ENCODE data around the gene BCAS3.
A peak's percentile ranks its signal among the peaks of the same experiment; 100 is the strongest.
"Not testable (repeated sequence)": the region's sequence is repeated elsewhere in the genome, so short reads cannot be mapped to it uniquely, and the experiment has no call there.

The BCAS3 gene

GRCh38 chr17:60677308-60678117 lies at the start of gene BCAS3:
Gene BCAS3, plus strand, starts transcription at chr17:60677851.
- peak; percentile 99 for DNase-seq (ENCODE audit: low spot score)

- DNase-seq (ENCODE audit: low spot score): no peak
Measured at GRCh38 chr17:60628252-60628889, 49.3 kb upstream of the BCAS3 start.

DNA sequence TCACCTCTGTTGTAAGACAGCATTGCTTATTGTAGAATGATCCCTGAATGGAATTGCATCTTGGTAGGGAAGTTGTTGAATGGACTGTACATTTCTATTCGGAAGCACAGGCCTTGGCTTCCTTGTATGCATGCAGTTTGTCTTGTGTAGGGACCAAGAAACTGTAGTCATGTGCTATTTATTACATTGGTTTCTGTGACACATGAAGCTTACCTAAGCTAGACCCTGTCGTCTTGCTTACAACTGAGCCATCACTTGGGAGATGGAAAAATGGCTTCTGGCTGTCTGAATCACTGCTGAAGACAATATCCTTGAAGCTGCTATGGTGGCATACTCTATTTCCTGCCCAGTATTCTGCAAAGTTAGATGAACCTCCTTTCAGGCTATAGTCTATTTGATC lies 48.5 kb upstream of the BCAS3 start:
- no peak for DNase-seq (ENCODE audit: low spot score)

- peak; percentile 67 for DNase-seq (ENCODE audit: low spot score)
Measured at GRCh38 chr17:60630352-60630751, 47.3 kb upstream of the BCAS3 start.

GRCh38 chr17:60631119-60631518 lies 46.5 kb upstream of the BCAS3 start:
- DNase-seq (ENCODE audit: low spot score): no peak

DNA sequence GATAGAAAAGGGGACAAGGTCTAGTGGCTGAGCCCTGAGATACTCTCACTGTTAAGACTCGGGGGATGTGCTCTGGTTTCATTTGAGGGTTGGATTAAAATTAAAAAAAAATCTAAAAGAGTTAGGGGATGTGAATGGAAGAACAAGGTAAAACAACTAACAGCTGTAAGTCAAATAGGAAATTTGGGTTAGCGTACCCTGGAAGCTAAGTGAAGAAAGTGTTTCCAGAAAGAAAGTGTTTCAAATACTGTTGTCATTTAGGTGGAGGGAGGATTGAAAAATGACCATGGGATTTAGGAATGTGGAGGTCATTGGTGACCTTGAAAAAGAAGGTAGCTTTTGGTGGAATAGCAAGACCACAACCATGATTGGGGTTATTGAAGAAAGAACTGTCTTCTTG lies 40.0 kb upstream of the BCAS3 start:
- DNase-seq (ENCODE audit: low spot score): no peak

GRCh38 chr17:60639019-60639330 lies 38.7 kb upstream of the BCAS3 start:
- no peak for DNase-seq (ENCODE audit: low spot score)

DNA sequence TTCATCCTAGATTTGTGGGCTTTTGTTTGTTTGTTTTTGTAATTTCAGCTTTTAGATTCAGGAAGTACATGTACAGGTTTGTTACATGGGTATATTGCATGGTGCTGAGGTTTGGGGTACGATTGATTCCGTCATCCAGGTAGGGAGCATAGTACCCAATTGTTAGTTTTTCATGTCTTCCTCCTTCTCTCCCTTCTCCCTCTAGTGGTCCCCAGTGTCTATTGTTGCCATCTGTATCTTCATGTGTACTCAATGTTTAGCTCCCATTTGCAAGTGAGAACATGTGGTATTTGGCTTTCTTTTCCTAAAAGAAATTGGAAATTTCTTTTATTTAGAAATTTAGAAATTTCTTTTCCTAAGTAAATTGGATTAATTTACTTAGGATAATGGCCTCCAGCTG lies 37.1 kb upstream of the BCAS3 start:
- no peak for DNase-seq (ENCODE audit: low spot score)

- DNase-seq (ENCODE audit: low spot score): no peak
Measured at GRCh38 chr17:60641126-60641525, 36.5 kb upstream of the BCAS3 start.

- DNase-seq (ENCODE audit: low spot score): peak; percentile 81
Measured at GRCh38 chr17:60641810-60642220, 35.8 kb upstream of the BCAS3 start.

- DNase-seq (ENCODE audit: low spot score): no peak
Measured at GRCh38 chr17:60645918-60646523, 31.6 kb upstream of the BCAS3 start.

DNA sequence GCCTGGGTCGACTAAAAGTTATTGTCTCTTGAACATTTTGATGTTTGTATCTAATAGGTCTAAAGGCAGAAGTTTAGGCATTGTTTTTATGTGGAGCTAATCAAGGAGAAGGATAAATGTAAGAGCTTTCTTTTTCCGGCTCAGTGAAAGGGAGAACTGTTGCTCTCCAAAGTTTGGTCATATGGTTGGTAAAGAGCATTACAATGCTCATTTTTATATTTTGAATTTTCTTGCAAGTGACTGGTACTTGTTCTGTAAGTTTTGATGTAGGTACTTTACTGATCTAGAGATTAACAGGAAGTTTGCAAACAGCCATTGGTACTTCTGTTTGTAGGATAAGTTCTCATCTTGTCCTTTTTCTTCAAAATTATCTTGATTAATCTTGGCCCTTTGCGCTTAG lies 30.9 kb upstream of the BCAS3 start:
- no peak for DNase-seq (ENCODE audit: low spot score)

DNA sequence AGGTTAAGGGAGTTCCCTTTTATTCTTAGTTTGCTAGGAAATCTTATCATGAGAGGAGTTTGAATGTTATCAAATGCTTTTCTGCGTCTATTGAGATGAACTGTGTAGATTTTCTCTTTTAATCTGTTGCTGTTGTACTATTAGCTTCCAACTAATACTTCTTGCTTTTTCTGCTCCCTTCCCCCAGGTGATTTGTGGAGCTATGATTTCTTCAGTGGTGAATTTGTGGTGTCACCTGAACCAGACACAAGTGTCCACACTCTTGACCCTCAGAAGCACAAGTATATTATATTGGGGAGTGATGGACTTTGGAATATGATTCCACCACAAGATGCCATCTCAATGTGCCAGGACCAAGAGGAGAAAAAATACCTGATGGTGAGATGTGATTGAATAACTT lies 29.9 kb upstream of the BCAS3 start:
- DNase-seq (ENCODE audit: low spot score): no peak

DNA sequence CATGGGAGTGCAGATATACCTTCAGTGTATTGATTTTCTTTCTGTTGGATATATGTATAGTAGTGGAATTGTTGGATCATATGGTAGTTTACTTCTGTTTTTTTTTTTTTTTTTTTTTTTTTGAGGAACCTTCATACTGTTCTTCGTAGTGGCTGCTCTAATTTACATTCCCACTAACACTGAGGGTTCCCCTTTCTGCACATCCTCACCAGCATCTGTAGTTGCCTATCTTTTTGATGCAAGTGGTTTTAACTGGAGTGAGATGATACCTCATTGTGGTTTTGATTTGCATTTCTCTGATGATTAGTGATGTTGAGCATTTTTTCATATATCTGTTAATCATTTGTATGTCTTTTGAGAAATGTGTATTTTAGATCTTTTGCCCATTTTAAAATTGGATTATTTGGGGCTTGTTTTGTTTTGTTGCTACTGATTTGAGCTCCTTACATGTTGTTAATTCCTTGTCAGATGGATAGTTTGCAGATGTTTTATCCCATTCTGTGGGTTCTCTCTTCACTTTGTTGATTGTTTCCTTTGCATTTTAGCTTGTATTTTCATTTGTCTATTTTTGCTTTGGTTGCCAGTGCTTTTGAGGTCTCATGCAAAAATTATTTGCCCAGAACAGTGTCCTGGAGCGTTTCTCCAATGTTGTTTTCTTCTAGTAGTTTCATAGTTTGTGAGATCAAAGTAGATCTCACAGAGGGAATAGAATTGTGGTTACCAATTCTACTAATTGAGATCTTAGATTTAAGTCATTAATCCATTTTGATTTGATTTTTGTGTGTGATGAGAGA lies 25.0 kb upstream of the BCAS3 start:
- no peak for DNase-seq (ENCODE audit: low spot score)

DNA sequence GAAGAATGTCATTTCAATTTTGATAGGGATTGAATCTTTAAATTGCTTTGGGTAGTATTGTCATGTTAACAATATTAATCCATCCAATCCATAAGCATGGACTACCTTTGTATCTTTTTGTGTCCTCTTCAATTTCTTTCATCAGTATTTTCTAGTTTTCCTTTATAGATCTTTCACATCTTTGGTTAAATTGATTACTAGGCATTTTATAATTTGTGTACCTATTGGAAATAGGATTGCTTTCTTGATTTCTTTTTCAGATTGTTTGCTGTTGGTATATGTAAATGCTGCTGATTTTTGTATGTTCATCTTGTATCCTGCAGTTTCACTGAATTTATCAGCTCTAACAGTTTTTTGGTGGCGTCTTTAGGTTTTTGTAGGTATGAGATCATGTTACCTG lies 24.1 kb upstream of the BCAS3 start:
- no peak for DNase-seq (ENCODE audit: low spot score)

DNA sequence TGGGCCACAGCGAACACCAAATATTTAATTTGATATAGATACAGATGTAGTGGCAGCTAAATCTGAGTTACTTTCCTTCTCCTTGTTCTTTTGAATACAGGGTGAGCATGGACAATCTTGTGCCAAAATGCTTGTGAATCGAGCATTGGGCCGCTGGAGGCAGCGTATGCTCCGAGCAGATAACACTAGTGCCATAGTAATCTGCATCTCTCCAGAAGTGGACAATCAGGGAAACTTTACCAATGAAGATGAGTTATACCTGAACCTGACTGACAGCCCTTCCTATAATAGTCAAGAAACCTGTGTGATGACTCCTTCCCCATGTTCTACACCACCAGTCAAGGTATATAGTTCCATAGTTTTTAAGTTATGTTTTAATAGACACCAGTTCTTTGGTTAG lies 21.2 kb upstream of the BCAS3 start:
- no peak for DNase-seq (ENCODE audit: low spot score)

DNA sequence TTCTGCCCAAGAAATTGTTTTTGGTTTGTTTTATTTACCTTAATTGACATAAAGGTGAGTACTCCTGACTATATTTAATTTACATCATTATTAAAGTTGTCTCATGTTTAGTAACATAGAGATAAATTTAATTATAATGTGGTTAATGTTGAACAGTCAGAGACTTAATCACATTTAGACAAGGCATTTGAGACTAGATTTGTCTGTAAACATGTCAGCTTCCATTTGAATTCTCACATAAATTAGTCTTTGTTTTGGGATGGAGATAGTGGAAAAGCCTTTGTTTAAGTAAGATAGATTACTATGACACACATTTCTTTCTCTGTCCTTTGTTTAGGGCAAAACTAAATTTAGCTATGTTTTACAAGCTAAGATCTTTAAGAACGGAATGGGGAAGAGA lies 18.5 kb upstream of the BCAS3 start:
- DNase-seq (ENCODE audit: low spot score): no peak

DNA sequence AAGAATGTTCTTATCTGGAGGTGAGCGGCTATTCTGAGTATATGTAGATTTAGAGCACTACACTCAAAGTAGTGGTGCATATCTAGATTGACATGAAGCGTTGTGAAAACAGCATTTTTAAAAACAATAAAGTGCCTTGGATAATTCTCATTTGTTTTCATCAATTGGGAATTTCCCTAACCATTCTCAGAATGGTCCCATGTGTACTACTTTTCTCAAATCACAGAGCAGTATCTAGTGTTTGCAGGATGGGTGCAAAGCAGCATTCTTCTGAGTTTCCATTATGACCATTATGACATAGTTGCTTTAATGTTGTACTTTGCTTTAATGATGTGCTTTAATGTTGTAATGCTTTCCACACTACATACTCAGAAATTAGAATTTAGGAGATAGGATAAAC lies 16.2 kb upstream of the BCAS3 start:
- DNase-seq (ENCODE audit: low spot score): no peak

GRCh38 chr17:60664022-60664421 lies 13.6 kb upstream of the BCAS3 start:
- no peak for DNase-seq (ENCODE audit: low spot score)

DNA sequence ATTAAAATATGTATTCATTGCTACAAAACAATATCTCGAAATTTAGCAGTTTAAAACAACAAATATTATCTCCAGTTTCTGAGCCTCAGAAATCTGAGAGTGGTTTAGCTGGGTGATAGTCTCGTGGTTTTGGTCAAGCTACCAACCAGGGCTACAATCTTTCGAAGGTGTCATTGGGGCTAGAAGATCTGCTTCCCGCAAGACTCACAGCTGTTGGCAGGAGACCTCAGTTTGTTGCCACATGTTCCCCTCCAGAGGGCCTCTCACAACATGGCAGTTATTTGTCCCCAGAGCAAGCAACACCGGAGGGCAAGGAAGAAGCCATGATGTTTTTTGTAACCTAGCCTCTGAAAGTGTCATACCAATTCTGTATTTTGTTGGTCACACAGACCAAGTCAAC lies 12.0 kb upstream of the BCAS3 start:
- DNase-seq (ENCODE audit: low spot score): no peak

GRCh38 chr17:60668741-60669140 lies 8.9 kb upstream of the BCAS3 start:
- DNase-seq (ENCODE audit: low spot score): not testable (repeated sequence)

DNA sequence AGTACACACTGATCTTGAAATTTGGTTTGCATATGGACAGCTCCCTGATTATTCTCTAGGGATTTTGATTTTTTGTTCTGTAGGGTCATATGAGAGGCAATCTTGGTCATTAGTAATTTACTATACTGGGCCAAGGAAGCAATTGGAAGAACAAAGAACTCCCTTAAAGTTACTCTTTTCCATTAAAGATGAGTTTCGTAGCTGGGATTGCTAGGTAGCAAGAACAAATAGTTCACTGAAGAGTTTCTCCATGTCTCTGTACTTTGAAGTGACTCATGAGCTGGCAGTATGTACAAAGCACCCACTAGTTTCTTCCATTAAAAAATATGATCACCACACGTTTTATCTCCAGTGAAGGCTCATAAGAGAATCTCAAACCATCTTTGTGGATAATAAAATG lies 6.2 kb upstream of the BCAS3 start:
- DNase-seq (ENCODE audit: low spot score): no peak

GRCh38 chr17:60674637-60675036 lies 3.0 kb upstream of the BCAS3 start:
- DNase-seq (ENCODE audit: low spot score): not testable (repeated sequence)

Data from D341Med (cell line).